ENCODE results near the gene DNPH1.

Gene DNPH1

GRCh38 chr6:43243664-43244321 lies 14.5 kb upstream of the DNPH1 start:
- peaks cover 13% of the 10 kb centered on the region for H3K4me1 Mint-ChIP-seq
- H3K36me3 Mint-ChIP-seq = peaks cover 3% of the 10 kb centered on the region
- no peak overlapping the region for H3K4me3 Mint-ChIP-seq
- DNase-seq (ENCODE audit: low spot score in 2 of 2) (no peak), ATAC-seq (ENCODE audit: low read depth) (no peak)
- H3K27me3 Mint-ChIP-seq = peaks cover 7% of the 10 kb centered on the region
- peaks cover 3% of the 10 kb centered on the region for H3K9me3 Mint-ChIP-seq
- H3K27ac Mint-ChIP-seq = no peak overlapping the region

- Mint-ChIP-seq H3K4me1 (peaks cover 13% of the 10 kb centered on the region), H3K4me3 (no peak within 1 kb of the TSS), H3K27me3 (peaks cover 7% of the 10 kb centered on the region), H3K27ac (no peak within 1 kb of the TSS), H3K36me3 (peaks cover 3% of the 10 kb centered on the region), H3K9me3 (peaks cover 3% of the 10 kb centered on the region)
- ATAC-seq (ENCODE audit: low read depth) (no peak), DNase-seq (ENCODE audit: low spot score in 2 of 2) (no peak)
Observed at GRCh38 chr6:43242908-43243663, 13.8 kb upstream of the DNPH1 start, which contains the start of gene TTBK1. Gene TTBK1 (plus strand): TSS chr6:43243481. CDS start chr6:43246661, 3,180 bp downstream.

- Mint-ChIP-seq H3K4me1 (peaks cover 2% of the 10 kb centered on the region), H3K9me3 (peaks cover 3% of the 10 kb centered on the region), H3K4me3 (no peak overlapping the region), H3K36me3 (peaks cover 3% of the 10 kb centered on the region), H3K27ac (no peak overlapping the region), H3K27me3 (peaks cover 12% of the 10 kb centered on the region)
- DNase-seq (ENCODE audit: low spot score in 2 of 2) = no peak
- ATAC-seq (ENCODE audit: low read depth) = no peak
Observed at GRCh38 chr6:43241446-43241845, 12.2 kb upstream of the DNPH1 start.

- Mint-ChIP-seq H3K36me3 (peaks cover 3% of the 10 kb centered on the region), H3K4me3 (no peak overlapping the region), H3K9me3 (peaks cover 3% of the 10 kb centered on the region), H3K27ac (no peak overlapping the region), H3K4me1 (no peaks in the 10 kb centered on the region), H3K27me3 (peaks cover 10% of the 10 kb centered on the region)
- no peak for ATAC-seq (ENCODE audit: low read depth)
- no peak for DNase-seq (ENCODE audit: low spot score in 2 of 2)
Observed at GRCh38 chr6:43240950-43241349, 11.7 kb upstream of the DNPH1 start.

- H3K9me3 Mint-ChIP-seq = peaks cover 3% of the 10 kb centered on the region
- peaks cover 13% of the 10 kb centered on the region for H3K27me3 Mint-ChIP-seq
- peaks cover 3% of the 10 kb centered on the region for H3K36me3 Mint-ChIP-seq
- no peak overlapping the region for H3K4me3 Mint-ChIP-seq
- DNase-seq (ENCODE audit: low spot score in 2 of 2) (no peak), ATAC-seq (ENCODE audit: low read depth) (no peak)
- no peak overlapping the region for H3K27ac Mint-ChIP-seq
- H3K4me1 Mint-ChIP-seq = no peaks in the 10 kb centered on the region
Observed at GRCh38 chr6:43239054-43239453, 9.8 kb upstream of the DNPH1 start.

GRCh38 chr6:43235841-43236240 lies 6.6 kb upstream of the DNPH1 start:
- H3K27me3 Mint-ChIP-seq = peaks cover 15% of the 10 kb centered on the region
- no peak for DNase-seq (ENCODE audit: low spot score in 2 of 2)

GRCh38 chr6:43231735-43232450 lies 2.6 kb upstream of the DNPH1 start:
- DNase-seq (ENCODE audit: low spot score in 2 of 2) (no peak), ATAC-seq (ENCODE audit: low read depth) (no peak)
- Mint-ChIP-seq H3K4me1 (peaks cover 17% of the 10 kb centered on the region), H3K4me3 (no peak overlapping the region), H3K27me3 (peaks cover 10% of the 10 kb centered on the region), H3K9me3 (no peaks in the 10 kb centered on the region), H3K36me3 (no peaks in the 10 kb centered on the region), H3K27ac (no peak overlapping the region)

More at GRCh38 chr6:43235841-43236240, 6.6 kb upstream of the DNPH1 start:
- no peak overlapping the region for H3K27ac Mint-ChIP-seq
- peaks cover 3% of the 10 kb centered on the region for H3K36me3 Mint-ChIP-seq
- peaks cover 6% of the 10 kb centered on the region for H3K4me1 Mint-ChIP-seq
- H3K9me3 Mint-ChIP-seq = peaks cover 3% of the 10 kb centered on the region
- ATAC-seq (ENCODE audit: low read depth) = no peak
- H3K4me3 Mint-ChIP-seq = no peak overlapping the region

- Mint-ChIP-seq H3K4me3 (no peak overlapping the region), H3K36me3 (no peaks in the 10 kb centered on the region), H3K4me1 (peaks cover 22% of the 10 kb centered on the region), H3K27me3 (peaks cover 8% of the 10 kb centered on the region), H3K9me3 (no peaks in the 10 kb centered on the region), H3K27ac (no peak overlapping the region)
- ATAC-seq (ENCODE audit: low read depth) (no peak), DNase-seq (ENCODE audit: low spot score in 2 of 2) (no peak)
Observed at GRCh38 chr6:43231053-43231452, 1.8 kb upstream of the DNPH1 start.

GRCh38 chr6:43229803-43230620 lies 731 bp upstream of the DNPH1 start:
- H3K27ac Mint-ChIP-seq = peak overlapping the region; percentile 88
- DNase-seq (ENCODE audit: low spot score in 2 of 2) (no peak), ATAC-seq (ENCODE audit: low read depth) (no peak)
- no peaks in the 10 kb centered on the region for H3K36me3 Mint-ChIP-seq
- peak overlapping the region; percentile 92 for H3K4me3 Mint-ChIP-seq
- H3K9me3 Mint-ChIP-seq = no peaks in the 10 kb centered on the region
- H3K27me3 Mint-ChIP-seq = peaks cover 8% of the 10 kb centered on the region
- H3K4me1 Mint-ChIP-seq = peaks cover 29% of the 10 kb centered on the region

GRCh38 chr6:43226192-43226851 lies 3.0 kb downstream of the DNPH1 start:
- peak overlapping the region; percentile 97 for H3K27ac Mint-ChIP-seq
- peaks cover under 1% of the 10 kb centered on the region for H3K27me3 Mint-ChIP-seq
- DNase-seq (ENCODE audit: low spot score in 2 of 2) (no peak), ATAC-seq (ENCODE audit: low read depth) (no peak)
- H3K9me3 Mint-ChIP-seq = no peaks in the 10 kb centered on the region
- H3K4me3 Mint-ChIP-seq = peak overlapping the region; percentile 3
- H3K36me3 Mint-ChIP-seq = peaks cover 3% of the 10 kb centered on the region
- peaks cover 45% of the 10 kb centered on the region for H3K4me1 Mint-ChIP-seq

GRCh38 chr6:43223175-43223574 lies 6.1 kb downstream of the DNPH1 start:
- Mint-ChIP-seq H3K4me1 (peaks cover 46% of the 10 kb centered on the region), H3K4me3 (no peak overlapping the region), H3K27ac (peak overlapping the region; percentile 97), H3K36me3 (peaks cover 16% of the 10 kb centered on the region), H3K9me3 (no peaks in the 10 kb centered on the region), H3K27me3 (no peaks in the 10 kb centered on the region)
- DNase-seq (ENCODE audit: low spot score in 2 of 2) (no peak), ATAC-seq (ENCODE audit: low read depth) (no peak)

- Mint-ChIP-seq H3K36me3 (peaks cover 17% of the 10 kb centered on the region), H3K27me3 (no peaks in the 10 kb centered on the region), H3K9me3 (no peaks in the 10 kb centered on the region), H3K4me1 (peaks cover 44% of the 10 kb centered on the region), H3K4me3 (no peak overlapping the region), H3K27ac (peak overlapping the region; percentile 97)
- no peak for ATAC-seq (ENCODE audit: low read depth)
- DNase-seq (ENCODE audit: low spot score in 2 of 2) = no peak
Observed at GRCh38 chr6:43222418-43223059, 6.7 kb downstream of the DNPH1 start.

Measured in memory B cell (primary cell).